Activated CD8-positive, alpha-beta memory T cell treated with anti-CD3 and anti-CD28 coated beads, Interleukin-2, amount 10 ng/mL, durations not matched to agents 7 days and 5 days (primary cell): ENCODE measurements around the gene FURIN. TPM values are rescaled to one million over a fixed set of nuclear protein-coding genes. Genes with fewer than 3 reads are reported as not detected.
"Not testable (repeated sequence)": the region's sequence is repeated elsewhere in the genome, so short reads cannot be mapped to it uniquely, and the experiment has no call there.

Source experiments
- ATAC-seq: fragments of 150-1000 bp; cut with Tn5 transposase; one replicate; pipeline ENCODE4 v1.10.0; 2021; ENCODE audit warnings: moderate library complexity
- CTCF ChIA-PET: fragments of 350-600 bp; sonication (Branson Sonifier 250); formaldehyde crosslinking; loops from one replicate; lab custom pipeline; 2021; ENCODE audit warnings: antibody characterized with exemption; lab: Charles Lee
- DNase-seq: peaks from one replicate; pipeline ENCODE4 v3.0.0-alpha.2; 2020
- H3K27ac Mint-ChIP-seq: one replicate; pipeline ENCODE4 v1.8.0; 2021; ENCODE audit warnings: mild to moderate bottlenecking, mixed read lengths
- H3K27me3 Mint-ChIP-seq: one replicate; pipeline ENCODE4 v1.8.0; 2021; ENCODE audit warnings: mixed read lengths
- H3K36me3 Mint-ChIP-seq: one replicate; pipeline ENCODE4 v1.8.0; 2021; ENCODE audit warnings: mild to moderate bottlenecking, mixed read lengths
- H3K4me1 Mint-ChIP-seq: one replicate; pipeline ENCODE4 v1.8.0; 2021; ENCODE audit warnings: mixed read lengths
- H3K4me3 Mint-ChIP-seq: one replicate; pipeline ENCODE4 v1.8.0; 2021; ENCODE audit warnings: mild to moderate bottlenecking, moderate library complexity, mixed read lengths
- H3K9me3 Mint-ChIP-seq: one replicate; pipeline ENCODE4 v1.8.0; 2022; ENCODE audit warnings: low read depth, mixed read lengths
- total RNA-seq, 2 experiments: library from RNA; stranded (reverse); gene quantifications; one replicate each; pipeline ENCODE4 v1.2.3, GENCODE V29; 2021

FURIN gene
- total RNA-seq, 2 experiments from 2014 or later = 487 to 625 TPM

- H3K4me1 Mint-ChIP-seq = peaks cover 82% of the 10 kb centered on the region
- peak; percentile 85 for ATAC-seq
- no peaks in the 10 kb centered on the region for H3K9me3 Mint-ChIP-seq
- H3K27me3 Mint-ChIP-seq = no peaks in the 10 kb centered on the region
- CTCF ChIA-PET = interaction anchor here (0.7 to 6.5 kb wide), 13 partner anchors 9 to 173 kb away, joined by 3 to 54 read pairs (median 5); partner anchors contain the start of gene UNC45A
- DNase-seq = peak; percentile 88
- peak overlapping the region; percentile 23 for H3K4me3 Mint-ChIP-seq
- H3K27ac Mint-ChIP-seq = peak overlapping the region; percentile 93
- peaks cover 24% of the 10 kb centered on the region for H3K36me3 Mint-ChIP-seq
These were observed 38.4 kb upstream of the FURIN start for GRCh38 chr15:90829942-90830440.

DNA sequence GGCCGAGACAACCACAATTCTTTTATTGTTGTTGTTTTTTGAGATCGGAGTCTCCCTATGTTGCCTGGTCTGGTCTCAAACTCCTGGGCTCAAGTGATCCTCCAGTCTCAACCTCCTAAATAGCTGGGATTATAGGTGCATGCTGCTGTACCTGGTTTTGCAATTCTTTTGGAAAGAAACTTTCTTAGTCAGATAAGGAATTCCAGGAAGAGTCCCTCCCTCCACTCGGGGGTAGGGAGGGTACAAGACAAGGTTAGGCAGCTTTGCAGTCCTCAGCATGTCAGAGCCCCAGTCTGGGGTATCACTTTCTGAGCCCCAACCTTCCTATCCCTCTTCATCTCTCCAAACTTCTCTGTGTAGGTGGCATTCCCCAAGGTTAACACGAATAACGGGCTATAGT is 33.8 kb upstream of the FURIN start:
- no peak for ATAC-seq
- no peak for DNase-seq
- Mint-ChIP-seq H3K27me3 (no peaks in the 10 kb centered on the region), H3K27ac (peak overlapping the region; percentile 72), H3K36me3 (peaks cover 12% of the 10 kb centered on the region), H3K4me3 (no peak overlapping the region), H3K9me3 (no peaks in the 10 kb centered on the region), H3K4me1 (peaks cover 87% of the 10 kb centered on the region)
- CTCF ChIA-PET = interaction anchor here (1.0 to 6.5 kb wide), 2 partner anchors 11 to 16 kb away, joined by 4 to 54 read pairs; no protein-coding TSS in a partner anchor

GRCh38 chr15:90836296-90836871 is 32.0 kb upstream of the FURIN start:
- CTCF ChIA-PET = interaction anchor here (0.7 kb wide), 1 partner anchor 14 kb away, joined by 3 read pairs; no protein-coding TSS in a partner anchor
- no peak for DNase-seq
- no peak overlapping the region for H3K4me3 Mint-ChIP-seq

DNA sequence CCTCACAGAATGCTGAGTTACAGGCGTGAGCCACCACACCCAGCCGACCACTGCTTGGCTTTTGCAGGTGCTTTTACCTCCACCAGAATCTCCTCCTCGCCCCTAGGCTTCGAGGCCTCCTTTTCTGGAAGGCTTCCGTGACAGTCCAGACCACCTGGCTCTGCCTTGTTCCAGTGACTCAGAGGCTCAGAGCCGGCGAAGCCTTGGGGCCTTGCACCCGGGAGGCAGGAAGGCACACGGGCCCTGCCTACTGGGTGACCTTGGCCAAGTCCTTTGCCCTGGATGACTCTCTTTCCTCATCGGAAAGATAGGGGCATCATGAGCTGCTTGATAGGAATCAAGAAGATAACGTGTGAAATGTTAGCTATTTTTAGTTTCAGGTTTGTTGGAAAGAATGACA is 31.3 kb upstream of the FURIN start:
- Mint-ChIP-seq H3K36me3 (peaks cover 12% of the 10 kb centered on the region), H3K9me3 (no peaks in the 10 kb centered on the region), H3K4me1 (peaks cover 84% of the 10 kb centered on the region), H3K27ac (peak overlapping the region; percentile 95), H3K4me3 (peak overlapping the region; percentile 80), H3K27me3 (no peaks in the 10 kb centered on the region)
- CTCF ChIA-PET = interaction anchor here (1.5 to 3.7 kb wide), 4 partner anchors 9 to 49 kb away, joined by 5 to 29 read pairs (median 10); no protein-coding TSS in a partner anchor
- DNase-seq = no peak
- ATAC-seq = no peak

More at GRCh38 chr15:90836296-90836871, 32.0 kb upstream of the FURIN start:
- Mint-ChIP-seq H3K27me3 (no peaks in the 10 kb centered on the region), H3K27ac (peak overlapping the region; percentile 95), H3K36me3 (peaks cover 8% of the 10 kb centered on the region), H3K4me1 (peaks cover 81% of the 10 kb centered on the region), H3K9me3 (no peaks in the 10 kb centered on the region)
- no peak for ATAC-seq

DNA sequence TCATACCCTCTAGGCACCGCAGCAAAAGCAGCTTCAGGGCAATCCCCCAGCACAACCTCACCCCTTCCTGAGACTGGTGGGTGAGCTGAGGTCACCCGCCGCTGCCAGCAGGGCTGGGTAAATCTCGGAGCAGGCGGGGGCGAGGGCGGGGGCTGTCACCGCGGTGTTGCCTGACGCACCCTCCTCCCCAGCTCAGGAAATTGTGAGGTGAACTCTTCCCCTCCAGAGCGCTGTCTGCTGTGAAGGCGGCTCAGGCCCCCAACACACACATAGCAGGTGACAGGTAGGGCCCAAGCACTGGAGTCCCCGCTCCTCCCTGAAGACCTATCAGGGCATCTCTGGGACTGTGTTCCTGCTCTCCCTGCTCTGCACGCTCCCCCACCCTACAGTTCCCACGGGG is 30.2 kb upstream of the FURIN start:
- Mint-ChIP-seq H3K27ac (peak overlapping the region; percentile 95), H3K27me3 (no peaks in the 10 kb centered on the region), H3K4me1 (peaks cover 83% of the 10 kb centered on the region), H3K4me3 (peak overlapping the region; percentile 80), H3K9me3 (no peaks in the 10 kb centered on the region), H3K36me3 (peaks cover 14% of the 10 kb centered on the region)
- CTCF ChIA-PET = interaction anchor here (0.9 to 3.7 kb wide), 10 partner anchors 8 to 94 kb away, joined by 3 to 29 read pairs (median 4); partner anchors contain the start of gene HDDC3
- DNase-seq (peak; percentile 93), ATAC-seq (peak; percentile 86)

GRCh38 chr15:90838544-90838943 is 29.8 kb upstream of the FURIN start:
- Mint-ChIP-seq H3K36me3 (peaks cover 15% of the 10 kb centered on the region), H3K9me3 (no peaks in the 10 kb centered on the region), H3K27me3 (no peaks in the 10 kb centered on the region), H3K4me3 (peak overlapping the region; percentile 80), H3K27ac (peak overlapping the region; percentile 95), H3K4me1 (peaks cover 83% of the 10 kb centered on the region)
- no peak for ATAC-seq
- no peak for DNase-seq
- CTCF ChIA-PET = interaction anchor here (0.9 to 3.7 kb wide), 10 partner anchors 8 to 160 kb away, joined by 3 to 29 read pairs (median 4); partner anchors contain the start of gene HDDC3

DNA sequence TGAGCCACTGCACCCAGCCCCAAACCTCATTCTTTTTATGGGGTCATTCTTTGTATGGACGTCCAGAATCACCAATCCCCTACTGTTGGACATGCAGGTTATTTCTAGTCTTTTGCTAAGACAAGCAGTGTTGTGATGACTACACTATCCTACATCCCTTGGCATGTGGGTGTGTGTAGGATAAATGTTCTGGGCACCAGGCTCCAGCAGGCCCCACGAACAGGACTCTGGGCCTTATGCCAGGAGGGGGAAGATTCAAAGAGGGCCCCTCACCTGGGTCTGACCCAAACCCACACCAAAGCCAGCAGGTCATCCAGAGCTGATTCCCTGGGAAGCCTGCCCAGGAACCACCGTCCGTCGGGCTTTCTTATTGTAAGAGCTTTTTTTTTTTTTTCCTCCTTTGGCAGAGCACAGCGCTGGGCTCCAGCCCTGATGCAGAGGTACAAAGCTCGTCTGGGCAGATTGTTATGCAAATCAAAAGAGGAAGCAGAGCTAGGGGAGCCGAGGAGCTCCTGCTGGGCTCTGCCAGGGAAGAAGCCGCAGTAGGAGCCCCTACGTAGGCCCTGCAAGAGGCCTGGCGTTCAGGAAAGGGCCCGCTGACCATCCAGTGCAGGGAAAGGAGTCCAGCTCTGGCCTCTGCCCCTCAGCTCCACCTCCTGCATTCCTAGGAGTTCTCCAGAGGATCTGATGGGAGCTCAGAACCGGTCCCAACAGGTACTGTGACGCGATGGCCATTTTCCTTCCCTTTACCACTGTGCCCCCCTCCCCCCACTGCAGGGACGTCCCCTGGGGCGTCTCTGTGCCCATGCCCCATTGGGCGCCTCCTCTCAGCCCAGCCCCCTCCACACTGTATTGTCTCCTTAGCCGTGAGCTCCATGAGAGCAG is 29.0 kb upstream of the FURIN start:
- no peaks in the 10 kb centered on the region for H3K27me3 Mint-ChIP-seq
- no peak for DNase-seq
- peak overlapping the region; percentile 95 for H3K27ac Mint-ChIP-seq
- ATAC-seq = no peak
- peaks cover 18% of the 10 kb centered on the region for H3K36me3 Mint-ChIP-seq
- H3K4me1 Mint-ChIP-seq = peaks cover 83% of the 10 kb centered on the region
- no peaks in the 10 kb centered on the region for H3K9me3 Mint-ChIP-seq
- H3K4me3 Mint-ChIP-seq = peak overlapping the region; percentile 80
- CTCF ChIA-PET = interaction anchor here (1.0 to 3.7 kb wide), 8 partner anchors 9 to 161 kb away, joined by 3 to 29 read pairs (median 4); partner anchors contain the start of gene HDDC3

- Mint-ChIP-seq H3K36me3 (peaks cover 18% of the 10 kb centered on the region), H3K27ac (peak overlapping the region; percentile 95), H3K9me3 (no peaks in the 10 kb centered on the region), H3K4me3 (peak overlapping the region; percentile 26), H3K27me3 (no peaks in the 10 kb centered on the region), H3K4me1 (peaks cover 81% of the 10 kb centered on the region)
- DNase-seq = no peak
- ATAC-seq = no peak
- CTCF ChIA-PET = interaction anchor here (1.0 to 3.7 kb wide), 6 partner anchors 10 to 60 kb away, joined by 4 to 29 read pairs (median 4); no protein-coding TSS in a partner anchor
These were observed 28.1 kb upstream of the FURIN start for GRCh38 chr15:90840157-90840855.

DNA sequence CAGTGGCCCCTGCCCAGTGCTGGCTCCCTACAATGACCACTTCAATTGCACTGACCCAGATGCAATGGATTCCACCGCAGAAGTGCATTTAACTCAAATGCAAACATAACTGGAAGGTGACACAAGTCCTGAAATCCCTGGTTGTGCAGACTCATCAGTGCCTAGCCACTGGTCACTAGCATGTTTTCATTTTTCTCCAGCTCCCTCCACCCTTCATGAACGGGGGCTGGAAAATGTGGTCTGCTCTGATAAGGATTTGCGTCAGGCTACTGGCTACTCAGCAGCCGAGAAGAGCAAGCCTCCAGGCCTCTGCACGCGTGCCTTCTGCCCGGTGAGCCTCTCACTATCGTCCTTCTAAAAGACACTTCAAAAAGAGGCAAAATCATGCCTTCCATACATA is 27.4 kb upstream of the FURIN start:
- Mint-ChIP-seq H3K9me3 (no peaks in the 10 kb centered on the region), H3K36me3 (peaks cover 19% of the 10 kb centered on the region), H3K4me3 (no peak overlapping the region), H3K4me1 (peaks cover 81% of the 10 kb centered on the region), H3K27me3 (no peaks in the 10 kb centered on the region), H3K27ac (peak overlapping the region; percentile 28)
- no peak for DNase-seq
- CTCF ChIA-PET = interaction anchor here (1.1 to 1.8 kb wide), 4 partner anchors 9 to 23 kb away, joined by 3 to 6 read pairs (median 4); no protein-coding TSS in a partner anchor
- ATAC-seq = no peak

- no peak for DNase-seq
- peaks cover 28% of the 10 kb centered on the region for H3K36me3 Mint-ChIP-seq
- peak overlapping the region; percentile 91 for H3K27ac Mint-ChIP-seq
- H3K4me1 Mint-ChIP-seq = peaks cover 65% of the 10 kb centered on the region
- CTCF ChIA-PET = interaction anchor here (0.7 to 1.1 kb wide), 4 partner anchors 30 to 87 kb away, joined by 3 to 4 read pairs (median 3); no protein-coding TSS in a partner anchor
- no peaks in the 10 kb centered on the region for H3K9me3 Mint-ChIP-seq
- H3K27me3 Mint-ChIP-seq = no peaks in the 10 kb centered on the region
- no peak for ATAC-seq
- H3K4me3 Mint-ChIP-seq = no peak overlapping the region
These were observed 23.7 kb upstream of the FURIN start for GRCh38 chr15:90844696-90845095.

- H3K4me1 Mint-ChIP-seq = peaks cover 65% of the 10 kb centered on the region
- peak; percentile 85 for DNase-seq
- CTCF ChIA-PET = interaction anchor here (0.8 to 1.3 kb wide), 5 partner anchors 10 to 86 kb away, joined by 3 to 4 read pairs (median 3); no protein-coding TSS in a partner anchor
- H3K27me3 Mint-ChIP-seq = no peaks in the 10 kb centered on the region
- peak; percentile 91 for ATAC-seq
- H3K27ac Mint-ChIP-seq = peak overlapping the region; percentile 91
- peaks cover 29% of the 10 kb centered on the region for H3K36me3 Mint-ChIP-seq
- no peaks in the 10 kb centered on the region for H3K9me3 Mint-ChIP-seq
- no peak overlapping the region for H3K4me3 Mint-ChIP-seq
These were observed 23.0 kb upstream of the FURIN start for GRCh38 chr15:90845201-90845949.

DNA sequence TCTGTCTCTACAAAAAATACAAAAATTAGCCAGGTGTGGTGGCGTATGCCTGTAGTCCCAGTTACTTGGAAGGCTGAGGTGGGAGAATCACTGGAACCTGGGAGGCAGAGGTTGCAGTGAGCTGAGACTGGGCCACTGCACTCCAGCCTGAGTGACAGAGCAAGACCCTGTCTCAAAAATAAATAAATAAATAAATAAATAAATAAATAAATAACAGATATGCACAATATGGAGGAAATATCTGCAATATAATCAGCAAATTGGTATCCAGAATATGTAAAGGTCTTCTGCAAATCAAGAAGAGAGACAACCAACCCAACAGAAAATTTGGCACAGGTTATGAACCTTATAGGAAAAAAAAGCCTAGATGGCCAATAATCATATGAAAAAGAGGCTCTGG is 19.0 kb upstream of the FURIN start:
- H3K9me3 Mint-ChIP-seq, ATAC-seq, DNase-seq, H3K4me3 Mint-ChIP-seq, H3K27me3 Mint-ChIP-seq: not testable (repeated sequence)
- H3K4me1 Mint-ChIP-seq = peaks cover 76% of the 10 kb centered on the region
- CTCF ChIA-PET = interaction anchor here (1.0 to 6.5 kb wide), 5 partner anchors 8 to 132 kb away, joined by 3 to 54 read pairs (median 6); partner anchors contain the start of gene BLM
- H3K36me3 Mint-ChIP-seq = peaks cover 32% of the 10 kb centered on the region
- peak overlapping the region; percentile 43 for H3K27ac Mint-ChIP-seq
